Stimulated activated naive CD8-positive, alpha-beta T cell treated with anti-CD3 and anti-CD28 coated beads, Interleukin-15, Interleukin-2, amounts not matched to agents 100 U/mL and 50 U/mL, for 24 hours (primary cell): ENCODE results near the gene IGF1R.
"Not testable (repeated sequence)": the region's sequence is repeated elsewhere in the genome, so short reads cannot be mapped to it uniquely, and the experiment has no call there.

Source experiments
- ATAC-seq: fragments of 150-1000 bp; cut with Tn5 transposase; one replicate; pipeline ENCODE4 v1.10.0; 2021
- DNase-seq: peaks from one replicate; pipeline ENCODE4 v3.0.0; 2021

The IGF1R gene

DNA sequence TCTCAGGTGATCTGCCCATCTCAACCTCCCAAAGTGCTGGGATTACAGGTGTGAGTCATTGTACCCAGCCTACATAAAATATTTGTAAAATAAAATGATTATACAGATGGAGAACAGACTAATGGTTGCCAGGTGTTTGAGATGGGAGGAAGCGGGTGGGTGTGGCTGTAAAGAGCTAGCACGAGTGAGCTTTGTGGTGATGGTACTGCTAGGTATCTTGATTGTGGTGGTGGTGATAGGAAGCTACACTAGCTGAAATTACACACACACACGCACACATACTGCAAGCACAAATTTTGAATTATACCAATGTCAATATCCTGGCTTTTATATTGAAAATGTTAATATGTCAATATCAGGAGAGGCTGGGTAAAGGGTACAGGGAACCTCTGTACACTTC lies 353.9 kb downstream of the IGF1R start:
- DNase-seq, result no peak
- ATAC-seq, result no peak

DNA sequence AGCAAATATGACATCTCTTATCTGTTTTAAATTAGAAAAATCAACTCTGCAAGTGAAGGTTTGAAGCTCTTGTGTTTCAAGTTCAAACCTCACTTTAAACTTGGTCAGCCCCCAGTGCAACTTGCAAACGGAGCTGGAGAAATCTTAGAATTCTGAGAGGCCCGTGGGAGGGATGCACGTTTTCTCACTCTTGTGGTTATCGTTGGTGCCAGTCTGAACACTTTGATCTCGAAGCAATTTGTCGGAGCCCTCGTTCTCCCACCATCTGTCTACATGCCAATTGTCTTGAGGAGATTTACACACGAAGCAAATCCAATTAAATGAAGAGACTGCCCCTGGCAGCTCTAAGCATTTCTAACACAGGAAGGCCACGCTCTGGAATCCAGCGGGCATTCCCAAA lies 355.0 kb downstream of the IGF1R start:
- ATAC-seq, DNase-seq: not testable (repeated sequence)

DNA sequence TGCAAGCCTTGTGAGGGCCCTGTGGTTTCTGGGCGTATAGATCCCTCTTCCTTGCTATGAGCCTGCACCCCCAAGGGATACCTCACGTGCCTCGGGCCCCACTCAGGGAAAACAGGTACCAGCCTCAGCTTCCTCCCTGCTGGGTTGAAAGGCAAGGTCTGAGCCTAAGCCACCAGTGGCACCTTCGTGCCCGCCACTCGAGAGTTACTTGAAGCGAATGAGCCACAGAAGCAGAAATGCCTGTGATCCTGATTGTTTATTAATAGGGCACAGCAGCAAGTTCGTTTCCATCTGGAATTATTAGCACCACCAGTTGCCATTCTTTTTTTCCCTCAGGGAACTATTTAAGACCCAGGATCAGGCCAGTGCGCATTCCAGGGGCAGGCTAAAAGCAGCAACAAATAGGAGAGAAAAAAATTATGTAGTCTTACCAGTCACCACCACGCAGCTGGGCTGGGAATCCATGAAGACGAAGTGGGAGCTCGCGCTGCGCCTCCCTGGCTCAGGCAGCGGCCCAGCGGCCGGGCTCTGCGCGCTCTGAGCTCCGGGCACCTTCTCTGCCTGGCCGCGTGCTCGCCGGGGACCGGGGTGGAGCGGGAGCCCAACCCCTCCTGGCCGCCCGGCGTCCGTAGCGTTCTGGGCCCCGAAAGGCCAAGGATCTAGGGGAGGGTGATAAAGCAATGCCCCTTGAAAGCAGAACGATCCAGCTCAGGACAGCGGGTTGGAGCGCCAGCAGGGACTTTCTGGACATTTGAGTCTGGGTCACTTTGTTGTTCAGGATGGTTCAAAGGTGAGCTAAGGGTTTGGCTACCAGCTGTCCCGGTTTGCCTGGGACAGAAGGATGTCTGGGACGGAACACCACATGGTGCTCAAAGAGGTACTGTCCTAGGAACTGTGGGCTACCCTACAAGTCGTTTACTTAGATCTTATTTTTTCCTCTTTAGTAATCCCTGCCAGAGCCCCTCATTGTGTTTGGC lies 356.9 kb downstream of the IGF1R start:
- not testable (repeated sequence) for ATAC-seq

DNA sequence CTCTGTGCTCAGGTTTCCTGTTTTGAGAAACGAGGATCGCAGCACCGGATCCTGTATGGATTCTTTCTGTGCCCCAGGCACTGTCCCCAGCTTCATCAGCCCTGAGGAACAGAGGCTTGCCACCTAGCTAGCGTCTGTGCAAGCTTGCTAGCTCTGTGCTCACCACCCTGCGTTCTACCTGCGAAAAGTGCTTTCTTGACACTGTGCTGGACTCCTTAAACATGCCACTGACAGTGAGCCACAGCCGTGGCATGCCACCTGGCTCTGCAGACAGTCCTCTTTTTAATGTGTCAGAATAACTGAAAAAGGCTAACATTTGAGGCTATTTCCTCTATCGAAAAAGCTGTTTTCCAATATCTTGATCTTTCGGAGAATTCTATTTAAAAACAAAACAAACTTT lies 357.8 kb downstream of the IGF1R start:
- ATAC-seq (no peak), DNase-seq (no peak)

More for the DNA sequence above, 356.9 kb downstream of the IGF1R start:
- DNase-seq, result not testable (repeated sequence)

DNA sequence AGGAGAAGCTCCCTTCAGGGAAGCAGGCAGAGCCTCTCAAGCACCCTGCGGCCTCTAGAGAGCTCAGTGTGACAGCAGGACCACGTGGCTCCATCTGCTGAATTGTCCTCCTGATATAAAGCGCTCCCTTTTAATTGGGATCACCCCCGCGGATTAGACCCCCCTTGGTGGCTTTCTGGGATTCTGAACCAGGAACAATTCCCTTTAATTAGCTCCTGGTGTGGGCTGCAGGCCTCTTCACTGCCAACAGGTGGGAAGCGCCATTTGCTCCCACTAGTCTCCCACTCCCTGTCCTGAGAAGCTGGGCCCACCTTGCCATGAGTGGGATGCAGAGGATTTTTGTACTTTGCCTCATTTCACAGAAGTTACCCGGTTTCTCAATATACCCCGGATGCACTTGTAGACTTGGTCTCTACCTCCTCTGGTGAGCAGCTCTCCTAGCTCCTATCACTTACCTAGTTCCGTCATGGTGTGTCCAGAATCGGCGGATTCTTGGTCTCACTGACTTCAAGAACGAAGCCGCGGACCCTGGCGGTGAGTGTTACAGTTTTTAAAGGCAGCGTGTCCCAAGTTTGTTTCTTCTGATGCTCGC lies 358.7 kb downstream of the IGF1R start:
- no peak for DNase-seq
- ATAC-seq, result no peak

DNA sequence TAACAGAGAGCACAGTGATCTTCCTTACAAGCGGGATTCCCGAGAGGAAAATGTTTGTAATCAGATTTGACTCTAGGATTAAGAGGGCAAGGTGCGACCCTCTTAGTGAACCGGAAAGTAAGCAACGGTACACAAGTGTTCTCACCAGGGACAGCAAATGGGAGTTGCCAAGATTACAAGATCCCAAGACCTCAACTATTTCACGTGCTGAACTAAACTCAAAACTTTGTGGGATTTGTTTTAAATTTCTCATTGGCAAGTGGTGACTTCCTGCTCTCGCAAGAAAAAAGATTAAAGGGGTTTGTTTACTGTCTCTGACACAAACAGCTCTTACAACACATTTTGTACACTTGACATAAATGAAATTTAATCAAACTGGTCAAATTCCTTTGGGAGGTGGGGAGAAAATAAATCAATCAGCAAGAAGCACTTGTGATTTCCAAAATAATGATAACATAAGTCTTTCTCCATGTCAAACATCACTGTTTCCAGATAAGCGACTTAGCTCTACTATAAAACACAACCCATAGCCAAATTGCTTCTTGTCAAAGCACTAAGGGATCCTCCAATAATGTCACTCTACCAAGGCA lies 361.5 kb downstream of the IGF1R start:
- ATAC-seq (no peak), DNase-seq (no peak)

DNA sequence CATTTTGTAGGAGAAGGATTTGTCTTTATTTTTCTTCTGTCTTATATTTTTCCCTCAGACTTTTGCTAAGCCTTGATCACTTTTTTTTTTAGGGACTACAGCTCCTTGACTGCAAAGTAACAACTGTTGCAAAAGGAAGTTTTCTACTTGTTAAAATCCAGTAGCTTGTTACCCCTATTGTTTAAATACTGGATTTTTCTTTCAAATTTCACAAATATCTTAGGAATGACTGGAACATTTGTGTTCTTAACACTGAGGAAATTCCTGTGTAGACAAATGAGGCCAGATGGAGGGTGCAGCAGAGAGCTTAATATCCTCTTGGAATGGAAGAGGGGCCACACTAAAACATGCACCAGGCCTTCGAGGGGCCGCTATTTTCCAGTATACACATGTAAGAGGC lies 362.4 kb downstream of the IGF1R start:
- no peak for ATAC-seq
- no peak for DNase-seq
